Activated T-cell treated with anti-CD3 and anti-CD28 coated beads for 1 hour (primary cell): Measurements from ENCODE around the gene CD34.

Experiments used
- DNase-seq: peaks from one replicate; pipeline ENCODE4 v3.0.0-alpha.2; 2020; ENCODE audit warnings: low read depth

CD34 gene

DNA sequence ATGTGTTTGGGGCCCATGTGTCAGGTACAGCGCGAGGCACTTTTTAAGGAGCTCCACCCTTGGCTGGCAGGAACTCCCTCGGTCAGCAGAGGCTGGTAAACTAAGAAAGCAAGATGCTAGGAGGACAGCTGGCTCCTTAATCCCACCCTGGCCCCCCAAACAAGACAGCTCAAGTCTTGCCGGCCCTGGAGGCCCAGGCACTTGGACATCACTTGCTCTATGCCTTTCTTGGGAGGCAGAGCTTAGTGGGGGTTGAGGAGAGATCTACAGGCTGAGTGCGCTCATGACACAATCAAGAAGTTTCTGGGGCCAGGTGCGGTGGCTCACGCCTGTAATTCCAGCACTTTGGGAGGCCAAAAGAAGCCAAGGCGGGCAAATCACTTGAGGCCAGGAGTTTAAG is 78.1 kb downstream of the CD34 start:
- DNase-seq = no peak

DNA sequence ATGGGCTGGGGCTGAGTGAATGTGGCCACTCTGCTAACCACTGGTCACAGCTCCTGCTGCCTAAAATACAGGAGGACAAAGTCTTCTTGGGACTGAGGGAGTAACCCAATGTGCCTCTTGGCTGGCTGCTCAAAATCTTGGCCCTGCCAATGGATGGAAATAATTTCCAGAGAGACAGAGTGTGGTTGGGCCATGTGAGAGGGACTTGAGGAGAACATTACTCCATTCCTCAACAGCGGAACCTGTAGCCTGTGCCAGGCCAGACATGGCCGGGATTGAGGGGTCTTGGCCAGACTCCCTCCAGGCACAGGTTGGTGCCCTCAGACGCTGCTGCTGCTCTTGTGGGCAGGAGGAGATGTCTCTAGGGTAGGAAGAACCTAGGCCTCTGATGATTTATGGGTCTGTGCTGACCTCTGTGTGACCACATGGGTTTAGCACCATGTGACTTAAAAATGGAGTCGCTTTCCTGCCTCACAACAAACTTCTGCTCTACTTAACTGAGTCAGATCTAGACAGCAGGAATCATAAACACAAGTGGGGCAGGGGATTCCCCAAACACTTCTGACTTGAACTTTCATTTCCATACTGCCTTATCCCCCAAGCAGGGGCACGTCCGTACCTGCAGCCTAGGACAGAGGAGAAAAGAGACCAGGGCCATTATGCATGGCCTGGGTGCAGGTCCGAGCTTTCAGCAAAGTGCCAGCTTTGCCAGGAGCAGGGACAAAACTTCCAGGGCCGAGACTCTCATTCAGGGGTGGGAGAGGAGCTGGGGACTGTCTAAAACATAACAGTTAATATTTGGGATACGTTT is 79.2 kb downstream of the CD34 start:
- DNase-seq = no peak
